Stimulated activated CD8-positive, alpha-beta memory T cell treated with anti-CD3 and anti-CD28 coated beads, Interleukin-15, amount 100 ng/mL, for 1 hour (primary cell): ENCODE results near the gene CATSPERZ.

ENCODE experiments used
- DNase-seq: peaks from one replicate; pipeline ENCODE4 v3.0.0-alpha.2; 2020; ENCODE audit warnings: low read depth

Gene CATSPERZ

GRCh38 chr11:64285885-64286800, 14.0 kb upstream of the CATSPERZ start:
- DNase-seq, result no peak

DNA sequence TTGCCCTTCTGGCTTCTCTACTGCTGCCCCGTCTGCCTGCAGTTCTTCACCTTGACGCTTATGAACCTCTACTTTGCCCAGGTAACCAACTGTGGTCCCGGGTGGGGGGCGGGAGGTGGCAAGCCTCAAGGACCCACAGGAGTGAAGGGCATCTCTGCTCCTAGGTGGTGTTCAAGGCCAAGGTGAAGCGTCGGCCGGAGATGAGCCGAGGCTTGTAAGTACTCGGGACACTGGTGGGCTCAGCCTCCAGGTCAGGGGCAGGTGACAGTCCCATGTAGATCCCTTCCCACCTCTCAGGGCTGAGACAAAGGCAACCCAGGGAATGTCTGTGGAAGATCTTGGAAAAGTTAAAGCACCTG, 13.4 kb upstream of the CATSPERZ start:
- DNase-seq, result no peak

DNA sequence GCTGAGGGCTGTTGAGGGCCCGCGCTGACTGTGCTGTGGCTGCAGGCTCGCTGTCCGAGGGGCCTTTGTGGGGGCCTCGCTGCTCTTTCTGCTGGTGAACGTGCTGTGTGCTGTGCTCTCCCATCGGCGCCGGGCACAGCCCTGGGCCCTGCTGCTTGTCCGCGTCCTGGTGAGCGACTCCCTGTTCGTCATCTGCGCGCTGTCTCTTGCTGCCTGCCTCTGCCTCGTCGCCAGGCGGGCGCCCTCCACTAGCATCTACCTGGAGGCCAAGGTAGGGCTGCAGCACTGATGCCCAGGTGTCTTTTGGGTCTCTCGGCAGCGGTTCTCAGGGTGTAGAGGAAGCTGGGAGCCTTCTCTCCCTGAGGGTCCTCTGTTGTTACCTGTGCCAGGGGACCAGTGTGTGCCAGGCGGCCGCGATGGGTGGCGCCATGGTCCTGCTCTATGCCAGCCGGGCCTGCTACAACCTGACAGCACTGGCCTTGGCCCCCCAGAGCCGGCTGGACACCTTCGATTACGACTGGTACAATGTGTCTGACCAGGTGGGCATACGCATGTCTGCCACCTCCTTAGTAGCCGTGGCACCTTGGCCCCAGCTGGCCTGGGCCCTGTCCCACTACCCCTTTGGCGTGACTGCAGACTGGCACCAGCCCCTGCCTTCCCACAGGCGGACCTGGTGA, 12.3 kb upstream of the CATSPERZ start:
- DNase-seq, result no peak

GRCh38 chr11:64288353-64288750, 11.8 kb upstream of the CATSPERZ start:
- DNase-seq, result no peak

GRCh38 chr11:64289002-64289564, 11.1 kb upstream of the CATSPERZ start:
- no peak for DNase-seq

DNA sequence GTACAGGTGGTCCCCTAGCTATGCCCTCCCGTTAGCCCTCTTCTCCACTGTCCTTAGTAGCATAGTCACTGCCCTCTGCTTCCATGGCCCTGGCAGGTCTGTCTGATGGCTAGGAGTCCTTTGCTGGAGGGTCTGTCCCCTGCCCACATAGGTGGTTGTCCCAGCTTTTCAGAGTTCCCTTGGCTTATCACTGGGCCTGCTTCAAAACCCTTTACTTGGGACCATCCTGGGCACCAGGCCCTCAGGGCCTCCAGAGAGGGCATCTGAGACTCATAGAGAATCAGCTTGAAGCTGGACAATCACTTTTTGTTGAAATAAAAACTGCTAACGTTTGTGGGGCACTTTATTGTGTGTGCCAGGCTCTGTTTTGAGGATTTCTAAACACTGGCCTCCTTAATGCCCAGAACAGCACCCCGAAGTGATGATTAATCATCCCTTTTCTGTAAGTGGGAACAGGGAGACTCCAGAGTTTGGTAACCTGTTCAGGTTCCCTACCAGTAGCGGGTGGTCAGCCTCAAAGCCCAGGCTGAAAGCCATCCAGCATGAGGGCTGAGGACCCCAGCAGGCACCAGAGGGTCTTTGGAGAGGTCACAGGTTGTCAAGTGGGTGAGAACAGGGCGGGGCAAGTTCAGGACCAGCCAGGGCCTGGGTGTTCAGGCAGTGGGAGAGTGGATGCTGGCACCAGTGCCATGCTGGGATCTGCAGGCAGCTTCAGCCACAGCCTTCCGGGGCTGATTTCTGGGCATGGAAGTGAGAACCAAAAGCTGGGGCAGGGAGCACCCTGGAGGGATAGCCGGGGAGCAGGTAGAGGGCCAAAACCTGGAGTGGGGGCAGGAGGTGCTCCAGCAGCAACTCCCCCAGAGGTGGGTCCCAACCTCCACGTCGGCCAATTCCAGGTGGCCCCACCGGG, 9.6 kb upstream of the CATSPERZ start:
- no peak for DNase-seq

GRCh38 chr11:64291262-64291751, 8.9 kb upstream of the CATSPERZ start, which contains the start of gene KCNK4:
Gene KCNK4, plus strand, starts transcription at chr11:64291302. Its CDS starts 1,717 bp downstream, at chr11:64293019.
- DNase-seq, result no peak

GRCh38 chr11:64291752-64292459, 8.3 kb upstream of the CATSPERZ start:
- no peak for DNase-seq

DNA sequence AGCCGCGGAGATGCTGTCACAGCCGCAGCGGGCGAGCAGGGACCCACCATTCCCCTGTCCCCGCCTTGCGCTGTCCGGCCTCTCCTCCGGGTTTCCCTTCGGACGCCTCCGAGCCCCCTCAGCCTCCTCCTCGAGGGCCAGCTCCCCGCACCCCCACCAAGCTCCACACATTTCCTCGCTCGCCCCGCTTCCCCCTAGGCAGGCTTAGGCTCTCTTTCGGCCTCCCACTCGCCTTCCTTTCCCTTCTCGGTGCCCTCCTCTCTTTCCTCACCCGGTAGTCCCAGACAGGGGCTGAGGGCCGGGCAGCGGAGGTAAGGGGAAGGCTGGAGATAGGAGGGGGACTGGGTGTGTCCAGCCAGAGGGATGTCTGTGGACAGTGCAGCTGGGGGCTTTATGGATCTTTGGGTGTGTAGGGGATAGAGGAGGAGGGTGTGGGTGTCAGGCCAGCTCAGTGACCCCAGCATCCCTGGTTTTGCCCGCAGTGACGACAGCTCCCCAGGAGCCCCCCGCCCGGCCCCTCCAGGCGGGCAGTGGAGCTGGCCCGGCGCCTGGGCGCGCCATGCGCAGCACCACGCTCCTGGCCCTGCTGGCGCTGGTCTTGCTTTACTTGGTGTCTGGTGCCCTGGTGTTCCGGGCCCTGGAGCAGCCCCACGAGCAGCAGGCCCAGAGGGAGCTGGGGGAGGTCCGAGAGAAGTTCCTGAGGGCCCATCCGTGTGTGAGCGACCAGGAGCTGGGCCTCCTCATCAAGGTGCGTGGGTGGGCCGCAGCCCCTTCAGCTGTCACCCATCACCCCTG, 7.5 kb upstream of the CATSPERZ start:
- DNase-seq, result no peak

DNA sequence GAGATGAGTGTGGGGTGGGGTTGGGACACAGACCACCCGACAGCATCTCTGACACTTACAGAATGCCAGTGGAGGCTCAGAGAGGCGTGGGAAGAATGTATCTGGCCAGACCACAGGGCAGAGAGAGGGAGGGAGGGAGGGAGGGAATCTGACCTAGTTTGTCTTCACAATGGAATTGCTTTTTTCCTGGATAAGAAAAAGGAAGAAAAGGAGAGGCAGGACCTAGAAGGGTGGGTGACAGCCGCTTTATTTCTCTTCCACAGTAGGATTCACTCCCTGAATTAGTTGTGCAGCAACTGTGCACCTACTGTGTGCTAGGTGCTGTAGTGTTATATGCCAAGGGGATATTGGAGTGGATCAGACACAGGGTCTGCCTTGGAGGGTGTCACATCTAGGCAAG, 5.4 kb upstream of the CATSPERZ start:
- no peak for DNase-seq

GRCh38 chr11:64295760-64296159, 4.4 kb upstream of the CATSPERZ start:
- no peak for DNase-seq

- DNase-seq, result no peak
Observed at GRCh38 chr11:64296236-64296635, 3.9 kb upstream of the CATSPERZ start.

GRCh38 chr11:64296830-64297698, 3.1 kb upstream of the CATSPERZ start:
- DNase-seq, result no peak

- no peak for DNase-seq
Observed at GRCh38 chr11:64297699-64298358, 2.3 kb upstream of the CATSPERZ start.

- DNase-seq, result no peak
Observed at GRCh38 chr11:64298966-64299846, 952 bp upstream of the CATSPERZ start.

GRCh38 chr11:64303109-64304031, 3.2 kb downstream of the CATSPERZ start:
- no peak for DNase-seq

DNA sequence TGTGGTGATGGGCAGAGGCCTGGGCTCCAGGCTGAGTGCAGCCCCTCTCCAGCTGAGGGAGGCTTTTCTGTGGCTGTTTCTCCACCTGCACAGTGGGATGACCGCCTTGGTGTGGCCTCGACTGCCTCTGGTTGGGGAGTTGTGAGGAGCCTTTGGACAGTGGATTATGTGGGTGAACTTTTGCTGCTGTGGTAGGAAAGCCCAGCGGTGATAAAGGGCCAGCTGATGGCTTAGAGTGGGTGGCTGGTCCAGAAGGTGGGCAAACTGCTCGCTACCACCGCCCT, 3.8 kb downstream of the CATSPERZ start:
- DNase-seq, result no peak
